HG03045 (cell line): ENCODE results near the gene ABHD4.
"Not testable (repeated sequence)": the region's sequence is repeated elsewhere in the genome, so short reads cannot be mapped to it uniquely, and the experiment has no call there.

Experiments used
- ATAC-seq: cut with Tn5 transposase; IDR thresholded peaks from one replicate; pipeline ENCODE4 v1.9.1; 2021; ENCODE audit warnings: mild to moderate bottlenecking, moderate library complexity; ENCODE audit not compliant: unreplicated experiment

The ABHD4 gene, protein sequence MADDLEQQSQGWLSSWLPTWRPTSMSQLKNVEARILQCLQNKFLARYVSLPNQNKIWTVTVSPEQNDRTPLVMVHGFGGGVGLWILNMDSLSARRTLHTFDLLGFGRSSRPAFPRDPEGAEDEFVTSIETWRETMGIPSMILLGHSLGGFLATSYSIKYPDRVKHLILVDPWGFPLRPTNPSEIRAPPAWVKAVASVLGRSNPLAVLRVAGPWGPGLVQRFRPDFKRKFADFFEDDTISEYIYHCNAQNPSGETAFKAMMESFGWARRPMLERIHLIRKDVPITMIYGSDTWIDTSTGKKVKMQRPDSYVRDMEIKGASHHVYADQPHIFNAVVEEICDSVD

DNA sequence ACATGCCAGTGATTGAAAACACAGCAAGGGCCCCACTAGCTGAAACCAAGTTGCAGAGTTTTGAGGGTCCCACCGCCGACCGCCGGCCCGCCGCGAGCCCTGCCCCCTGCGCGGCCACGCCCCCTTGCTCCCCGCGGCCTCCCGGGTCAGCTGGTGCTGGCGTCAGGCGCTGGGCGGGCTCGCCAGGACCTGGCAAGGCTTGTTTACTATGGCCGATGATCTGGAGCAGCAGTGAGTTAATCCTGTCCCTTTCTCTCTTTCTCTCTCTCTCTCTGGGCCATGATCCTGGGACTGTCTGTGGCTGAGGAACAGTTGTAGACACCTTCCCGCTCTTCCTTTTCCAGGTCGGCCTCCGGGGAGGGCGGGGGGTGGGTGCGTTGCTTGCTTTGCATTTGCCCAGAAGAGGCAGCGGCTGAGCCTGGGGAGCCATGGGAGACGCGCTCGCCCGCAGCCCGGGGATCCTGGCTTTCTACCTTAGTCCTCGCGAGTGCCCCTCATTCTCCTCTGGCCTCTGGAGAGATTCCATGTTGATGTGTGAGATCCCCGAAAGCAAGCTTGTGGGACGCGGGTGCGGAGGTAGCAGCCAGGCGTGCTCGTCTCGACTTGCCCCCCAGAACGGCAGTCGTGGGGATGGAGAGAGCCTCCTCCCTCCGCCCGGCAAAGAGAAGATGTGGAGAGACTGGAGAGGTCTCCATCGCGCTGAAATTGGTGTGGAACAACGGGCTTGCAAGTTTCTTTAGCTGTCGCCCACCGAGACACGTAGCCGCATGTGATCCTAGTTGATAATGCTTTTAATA, at the start of gene ABHD4:
TSS of gene ABHD4 (plus strand) at position 202 of the 797 bp plus-strand sequence. CDS start at position 209, 7 bp downstream.
- ATAC-seq = peak; percentile 86

DNA sequence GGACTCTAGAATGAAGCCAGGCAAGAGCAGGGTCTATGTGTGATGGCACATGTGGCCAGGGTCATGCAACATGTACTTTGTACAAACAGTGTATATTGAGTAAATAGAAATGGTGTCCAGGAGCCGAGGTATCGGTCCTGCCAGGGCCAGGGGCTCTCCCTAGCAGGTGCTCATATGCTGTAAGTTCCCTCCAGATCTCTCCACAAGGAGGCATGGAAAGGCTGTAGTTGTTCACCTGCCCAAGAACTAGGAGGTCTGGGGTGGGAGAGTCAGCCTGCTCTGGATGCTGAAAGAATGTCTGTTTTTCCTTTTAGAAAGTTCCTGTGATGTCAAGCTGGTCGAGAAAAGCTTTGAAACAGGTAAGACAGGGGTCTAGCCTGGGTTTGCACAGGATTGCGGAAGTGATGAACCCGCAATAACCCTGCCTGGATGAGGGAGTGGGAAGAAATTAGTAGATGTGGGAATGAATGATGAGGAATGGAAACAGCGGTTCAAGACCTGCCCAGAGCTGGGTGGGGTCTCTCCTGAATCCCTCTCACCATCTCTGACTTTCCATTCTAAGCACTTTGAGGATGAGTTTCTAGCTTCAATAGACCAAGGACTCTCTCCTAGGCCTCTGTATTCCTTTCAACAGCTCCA, 48.7 kb upstream of the ABHD4 start:
- ATAC-seq = no peak

DNA sequence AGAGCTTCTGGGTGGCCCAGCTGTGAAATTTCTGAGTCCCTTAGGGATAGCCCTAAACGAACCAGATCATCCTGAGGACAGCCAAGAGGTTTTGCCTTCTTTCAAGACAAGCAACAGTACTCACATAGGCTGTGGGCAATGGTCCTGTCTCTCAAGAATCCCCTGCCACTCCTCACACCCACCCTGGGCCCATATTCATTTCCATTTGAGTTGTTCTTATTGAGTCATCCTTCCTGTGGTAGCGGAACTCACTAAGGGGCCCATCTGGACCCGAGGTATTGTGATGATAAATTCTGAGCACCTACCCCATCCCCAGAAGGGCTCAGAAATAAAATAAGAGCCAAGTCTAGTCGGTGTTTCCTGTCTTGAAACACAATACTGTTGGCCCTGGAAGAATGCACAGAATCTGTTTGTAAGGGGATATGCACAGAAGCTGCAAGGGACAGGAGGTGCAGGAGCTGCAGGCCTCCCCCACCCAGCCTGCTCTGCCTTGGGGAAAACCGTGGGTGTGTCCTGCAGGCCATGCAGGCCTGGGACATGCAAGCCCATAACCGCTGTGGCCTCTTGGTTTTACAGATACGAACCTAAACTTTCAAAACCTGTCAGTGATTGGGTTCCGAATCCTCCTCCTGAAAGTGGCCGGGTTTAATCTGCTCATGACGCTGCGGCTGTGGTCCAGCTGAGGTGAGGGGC, 48.0 kb upstream of the ABHD4 start:
- ATAC-seq = peak; percentile 59

DNA sequence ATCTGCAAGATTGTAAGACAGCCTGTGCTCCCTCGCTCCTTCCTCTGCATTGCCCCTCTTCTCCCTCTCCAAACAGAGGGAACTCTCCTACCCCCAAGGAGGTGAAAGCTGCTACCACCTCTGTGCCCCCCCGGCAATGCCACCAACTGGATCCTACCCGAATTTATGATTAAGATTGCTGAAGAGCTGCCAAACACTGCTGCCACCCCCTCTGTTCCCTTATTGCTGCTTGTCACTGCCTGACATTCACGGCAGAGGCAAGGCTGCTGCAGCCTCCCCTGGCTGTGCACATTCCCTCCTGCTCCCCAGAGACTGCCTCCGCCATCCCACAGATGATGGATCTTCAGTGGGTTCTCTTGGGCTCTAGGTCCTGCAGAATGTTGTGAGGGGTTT, 46.5 kb upstream of the ABHD4 start:
- no peak for ATAC-seq

DNA sequence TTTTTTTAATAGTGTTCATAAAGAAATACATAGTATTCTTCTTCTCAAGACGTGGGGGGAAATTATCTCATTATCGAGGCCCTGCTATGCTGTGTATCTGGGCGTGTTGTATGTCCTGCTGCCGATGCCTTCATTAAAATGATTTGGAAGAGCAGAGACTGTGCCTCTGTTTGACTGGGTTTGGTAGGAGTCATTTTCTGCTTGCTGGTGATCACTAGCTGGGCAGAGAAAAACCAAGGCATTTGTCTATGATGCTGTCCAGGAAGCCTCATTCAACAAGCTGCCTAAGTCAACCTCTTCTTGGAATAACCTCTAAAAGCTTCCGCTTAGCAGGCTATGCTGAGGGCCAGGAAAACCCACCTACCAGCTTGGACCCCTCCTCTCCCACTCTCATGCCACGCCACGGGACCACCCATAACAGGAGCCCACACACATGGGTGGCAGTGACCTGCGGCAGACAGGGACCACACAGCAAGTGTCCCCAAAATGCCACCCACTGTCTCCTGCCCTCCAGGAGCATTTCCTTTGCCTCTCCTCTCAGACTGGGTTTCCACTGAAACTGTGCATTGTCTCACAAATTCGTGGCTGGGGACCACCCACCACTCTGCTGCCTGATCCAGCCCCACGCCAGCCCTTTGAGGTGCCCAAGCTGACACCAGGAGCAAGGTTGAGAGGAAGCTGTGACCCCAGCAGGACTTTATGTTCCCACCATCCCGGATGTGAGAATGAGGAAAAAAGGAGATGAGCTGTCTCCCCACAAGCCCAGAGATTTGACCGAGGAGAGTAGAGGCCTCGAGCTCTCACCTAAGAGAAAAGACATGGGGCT, 45.9 kb upstream of the ABHD4 start:
- no peak for ATAC-seq

DNA sequence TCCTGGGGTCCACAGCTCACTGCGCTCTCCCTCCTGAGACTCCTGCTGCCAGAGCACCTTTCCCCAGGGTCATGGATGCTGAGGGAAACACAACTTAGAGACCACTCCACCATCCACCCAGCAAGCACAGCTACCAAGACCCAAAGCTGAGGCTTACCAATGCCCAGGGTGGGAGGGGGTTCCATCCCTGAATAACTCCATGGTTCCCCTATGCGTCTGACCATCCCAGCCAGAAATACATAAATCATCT, 45.3 kb upstream of the ABHD4 start:
- ATAC-seq = no peak

DNA sequence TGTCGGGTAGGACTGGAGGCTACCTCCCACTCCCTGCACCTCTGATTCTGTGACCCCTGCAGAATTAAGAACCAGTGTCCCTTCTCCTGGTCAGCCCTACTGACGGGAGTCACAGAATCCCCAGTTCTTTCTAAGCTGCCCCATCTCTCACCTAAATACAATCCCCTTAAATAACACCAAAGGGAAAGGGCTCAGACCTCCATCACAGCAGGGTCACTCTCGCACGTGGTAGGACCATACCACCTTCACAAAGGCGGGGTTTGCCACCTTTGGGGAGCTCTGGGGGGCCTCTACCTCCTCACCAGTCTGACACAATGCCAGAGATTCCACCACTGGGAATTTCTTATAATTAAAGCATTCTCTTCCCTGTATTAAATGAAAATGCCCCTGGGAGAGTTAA, 44.7 kb upstream of the ABHD4 start:
- ATAC-seq = no peak

DNA sequence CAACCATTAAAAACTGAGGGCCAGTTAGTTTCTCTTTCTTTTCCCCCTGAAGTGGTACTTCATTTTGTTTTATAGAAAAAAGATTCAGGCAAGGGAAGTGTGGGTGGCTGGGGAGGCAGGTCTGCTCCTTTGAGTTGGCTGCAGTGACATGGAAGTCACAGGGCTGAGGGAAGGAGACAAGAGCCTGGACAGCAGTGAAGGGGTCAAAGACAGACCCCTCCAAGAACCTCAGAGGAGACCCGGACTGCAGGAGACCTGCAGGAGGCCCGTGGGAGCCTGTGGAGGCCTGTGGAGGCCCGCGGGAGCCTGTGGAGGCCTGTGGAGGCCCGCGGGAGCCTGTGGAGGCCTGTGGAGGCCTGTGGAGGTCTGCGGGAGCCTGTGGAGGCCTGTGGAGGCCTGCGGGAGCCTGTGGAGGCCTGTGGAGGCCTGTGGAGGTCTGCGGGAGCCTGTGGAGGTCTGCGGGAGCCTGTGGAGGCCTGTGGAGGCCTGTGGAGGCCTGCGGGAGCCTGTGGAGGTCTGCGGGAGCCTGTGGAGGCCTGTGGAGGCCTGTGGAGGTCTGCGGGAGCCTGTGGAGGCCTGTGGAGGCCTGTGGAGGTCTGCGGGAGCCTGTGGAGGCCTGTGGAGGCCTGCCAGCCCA, 44.1 kb upstream of the ABHD4 start:
- not testable (repeated sequence) for ATAC-seq

DNA sequence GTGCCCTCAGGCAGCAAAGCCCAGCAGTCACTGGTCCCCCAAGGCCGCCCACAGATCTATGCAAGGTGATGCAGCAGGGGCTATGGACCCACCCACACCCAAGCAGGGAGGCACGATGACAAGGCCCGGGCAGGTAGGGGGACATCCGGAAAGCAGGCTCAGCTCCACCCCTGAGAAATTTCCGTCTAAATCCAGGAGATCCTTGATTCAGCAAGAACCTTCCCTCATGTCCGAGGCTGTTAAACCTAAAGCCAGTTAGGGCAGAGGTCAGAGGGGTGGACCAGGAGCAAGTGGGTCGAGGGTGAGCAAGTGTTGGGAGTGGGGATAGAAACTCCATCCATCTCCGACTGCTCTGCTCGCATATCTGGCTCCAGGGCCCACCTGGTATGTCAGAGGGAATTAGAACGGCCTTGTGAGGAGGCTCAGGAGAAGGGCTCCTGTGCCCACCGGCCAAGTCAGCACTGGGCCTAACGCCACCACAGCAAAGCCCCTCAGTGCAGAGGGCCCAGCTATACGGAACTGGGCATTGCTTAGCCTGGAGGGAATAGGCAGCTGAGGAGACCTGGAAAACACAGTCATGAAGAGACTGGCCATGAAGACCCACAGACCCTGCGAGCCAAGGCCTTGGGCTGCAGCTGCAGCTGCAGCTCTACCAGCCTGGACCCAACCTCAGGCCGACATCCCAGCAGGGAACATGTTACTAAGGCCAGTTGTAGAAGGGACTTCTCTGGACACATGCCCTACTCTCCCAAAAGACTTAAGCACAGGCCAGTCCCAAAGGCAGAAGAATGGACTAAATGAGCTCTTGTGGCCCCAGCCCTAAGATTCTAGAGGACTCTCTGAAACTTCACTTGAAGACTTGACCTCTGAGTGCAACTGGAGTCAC, 43.4 kb upstream of the ABHD4 start:
- no peak for ATAC-seq

DNA sequence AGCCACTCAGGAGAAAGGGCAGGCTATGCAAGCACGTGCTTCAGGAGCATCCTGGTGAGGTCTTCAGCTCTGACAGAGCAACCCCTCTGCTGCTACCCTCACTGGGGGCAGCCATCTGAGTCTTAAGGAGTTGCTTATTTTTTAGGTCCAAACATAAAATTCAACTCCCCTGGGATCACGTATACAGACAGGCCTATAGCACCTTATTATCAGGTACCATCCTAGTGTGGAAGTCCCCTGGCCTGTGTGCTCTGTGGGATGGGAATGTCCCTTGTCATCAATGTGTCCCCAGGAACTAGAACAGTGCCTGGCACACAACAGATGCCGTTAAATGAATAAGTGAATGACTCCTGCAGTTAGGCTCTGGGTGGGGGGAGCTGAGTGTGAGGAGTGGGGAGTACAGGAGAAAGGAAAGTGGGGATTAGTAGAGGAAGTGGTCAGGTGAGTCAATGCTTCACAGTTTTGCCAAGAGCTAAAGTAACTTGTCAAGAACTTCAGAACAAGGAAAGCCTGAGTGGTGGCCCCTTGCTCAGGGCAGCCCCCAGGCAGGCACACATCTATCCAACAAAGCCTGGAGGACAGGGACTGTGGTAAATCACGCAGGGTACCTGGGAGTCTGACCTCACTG, 42.6 kb upstream of the ABHD4 start:
- peak; percentile 2 for ATAC-seq

DNA sequence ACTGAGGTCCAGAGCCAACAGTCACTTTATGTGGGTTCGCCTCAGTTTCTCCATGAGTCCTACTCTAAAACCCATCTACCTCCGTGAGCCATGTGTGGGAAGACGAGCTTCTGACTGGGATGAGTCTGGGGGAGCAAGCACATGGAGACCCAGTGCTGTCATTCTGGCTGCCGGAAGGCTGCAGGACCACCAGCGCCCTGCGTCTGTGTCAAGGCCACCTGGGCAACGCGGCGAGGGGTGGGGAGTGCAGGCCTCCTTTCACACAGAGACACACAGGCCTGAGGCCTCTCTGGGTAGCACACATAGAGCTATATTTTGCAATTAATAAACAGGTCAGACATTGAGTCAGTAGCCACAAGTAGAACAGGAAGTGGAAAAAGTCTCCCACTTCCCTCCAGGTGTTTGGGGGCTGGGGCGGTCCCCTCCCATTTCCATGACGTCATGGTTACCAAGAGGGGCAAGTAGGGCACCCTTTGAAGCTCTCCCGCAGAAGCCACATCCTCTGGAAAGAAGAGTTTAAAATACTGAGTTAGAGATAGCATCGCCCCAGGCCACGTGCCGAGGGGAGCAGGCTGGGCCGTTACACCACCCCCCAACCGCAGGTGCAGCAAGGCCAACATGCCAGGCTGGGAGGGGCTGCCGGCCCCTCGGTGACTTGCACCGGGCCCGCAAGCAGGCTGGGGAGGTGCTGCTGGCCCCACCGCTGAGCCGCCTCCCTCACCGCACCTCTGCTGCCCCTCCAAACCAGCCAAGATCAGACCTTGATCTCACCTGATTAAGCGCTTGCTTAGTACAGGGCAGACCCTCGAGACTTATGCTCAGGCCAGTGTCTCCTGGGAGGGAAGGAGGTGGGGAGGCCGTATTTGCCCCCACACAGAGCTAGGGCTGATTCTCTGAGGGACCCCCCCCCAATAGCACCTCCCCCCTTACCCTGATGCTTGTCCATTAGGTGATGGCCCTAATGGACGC, 41.8 kb upstream of the ABHD4 start:
- ATAC-seq = peak; percentile 64

DNA sequence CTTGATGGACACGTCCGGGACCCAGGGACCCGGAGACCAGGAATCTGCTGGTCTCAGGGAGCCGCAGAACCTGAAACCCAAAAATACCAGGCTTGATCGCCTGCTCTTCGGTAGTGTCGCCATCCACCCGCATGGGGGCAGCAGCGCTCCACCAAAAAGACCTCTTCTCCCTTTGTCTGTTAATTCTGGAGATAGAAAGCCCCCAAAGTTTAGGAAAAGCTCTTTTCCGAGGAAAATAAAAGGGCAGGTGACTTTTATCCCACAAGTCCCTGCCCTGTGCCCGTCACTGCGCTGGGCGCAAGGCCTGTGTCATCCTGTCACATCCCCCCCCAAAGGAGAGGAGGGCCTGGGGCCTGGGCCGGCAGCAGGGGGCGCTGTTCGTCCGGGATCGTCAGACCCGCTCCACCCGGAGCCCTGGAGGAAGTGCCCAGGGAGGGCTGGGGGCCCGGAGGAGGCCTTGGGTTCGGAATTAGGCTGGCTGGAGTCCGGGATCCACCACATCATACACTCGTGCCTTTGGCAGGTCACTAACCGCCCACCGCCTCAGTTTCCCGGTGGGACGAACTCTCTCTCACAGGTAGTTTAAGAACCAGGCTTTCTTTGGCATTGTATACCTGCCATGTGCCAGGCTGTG, 41.0 kb upstream of the ABHD4 start:
- peak; percentile 38 for ATAC-seq

DNA sequence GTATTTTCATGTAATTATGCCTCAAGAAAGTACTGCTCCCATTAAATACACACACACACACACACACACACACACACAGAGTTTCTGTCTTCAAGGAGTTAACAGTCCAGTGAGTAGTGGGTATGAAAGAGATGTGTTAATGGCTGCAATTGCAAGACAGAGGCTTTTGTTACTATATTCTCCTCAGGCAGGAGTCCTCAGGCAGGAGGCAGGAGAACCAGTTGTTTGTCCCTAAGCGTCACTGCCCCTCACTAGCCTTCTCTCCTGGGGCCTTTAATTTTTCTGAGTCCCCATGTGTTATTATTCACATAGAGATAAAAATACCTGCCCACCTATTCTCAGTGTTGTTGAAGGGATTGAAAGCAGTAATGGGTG, 40.3 kb upstream of the ABHD4 start:
- no peak for ATAC-seq

DNA sequence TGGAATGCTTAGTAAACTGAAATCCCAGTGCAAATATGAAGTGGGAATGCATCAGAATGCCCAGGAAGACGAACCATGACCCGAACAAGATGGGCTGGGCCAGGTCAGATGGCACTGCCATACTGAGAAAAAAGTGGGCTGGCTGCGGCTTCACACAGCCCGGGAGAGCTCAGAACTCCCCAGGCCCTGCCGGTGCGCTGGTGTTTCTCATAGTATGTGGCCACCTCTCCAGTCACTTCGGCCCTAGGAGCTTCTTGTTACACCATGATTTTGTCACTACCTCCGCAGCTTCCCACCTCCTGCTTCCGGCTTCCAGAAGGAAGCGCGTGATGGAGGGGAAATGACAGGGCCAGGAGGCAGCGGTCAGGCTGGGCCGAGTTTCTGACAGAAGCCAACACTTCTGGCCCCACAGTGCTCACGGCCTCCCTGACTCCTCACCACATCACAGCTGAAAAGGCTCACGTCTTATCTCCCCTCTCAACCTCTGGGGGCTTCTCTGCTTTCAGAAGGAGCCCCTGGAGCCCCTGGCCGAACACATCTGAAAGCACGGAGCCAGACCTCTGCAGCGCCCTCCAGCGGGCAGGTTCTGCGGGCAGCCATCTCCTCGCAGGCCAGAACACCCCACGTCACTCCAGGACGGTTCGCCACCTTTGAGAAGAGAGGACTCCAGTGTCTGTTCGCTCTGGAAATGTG, 39.7 kb upstream of the ABHD4 start:
- no peak for ATAC-seq

DNA sequence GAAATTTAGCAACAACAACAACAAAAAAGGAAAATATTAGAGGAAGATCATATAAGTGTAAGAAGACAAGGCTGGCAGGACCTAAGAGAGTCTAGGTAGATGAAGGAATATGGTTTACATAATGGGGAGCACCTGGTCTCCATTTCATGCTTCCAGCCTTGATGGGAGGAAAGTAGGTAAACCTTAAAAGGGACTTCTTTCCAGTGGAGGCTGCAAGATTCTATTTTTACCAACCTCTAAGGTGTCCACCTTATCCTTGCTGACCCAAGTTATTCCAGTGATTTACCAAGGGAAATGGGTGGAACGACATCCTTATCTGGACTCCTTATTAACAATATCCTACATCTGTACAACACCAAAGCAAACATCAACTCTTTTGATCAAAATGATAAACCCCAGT, 39.1 kb upstream of the ABHD4 start:
- no peak for ATAC-seq

DNA sequence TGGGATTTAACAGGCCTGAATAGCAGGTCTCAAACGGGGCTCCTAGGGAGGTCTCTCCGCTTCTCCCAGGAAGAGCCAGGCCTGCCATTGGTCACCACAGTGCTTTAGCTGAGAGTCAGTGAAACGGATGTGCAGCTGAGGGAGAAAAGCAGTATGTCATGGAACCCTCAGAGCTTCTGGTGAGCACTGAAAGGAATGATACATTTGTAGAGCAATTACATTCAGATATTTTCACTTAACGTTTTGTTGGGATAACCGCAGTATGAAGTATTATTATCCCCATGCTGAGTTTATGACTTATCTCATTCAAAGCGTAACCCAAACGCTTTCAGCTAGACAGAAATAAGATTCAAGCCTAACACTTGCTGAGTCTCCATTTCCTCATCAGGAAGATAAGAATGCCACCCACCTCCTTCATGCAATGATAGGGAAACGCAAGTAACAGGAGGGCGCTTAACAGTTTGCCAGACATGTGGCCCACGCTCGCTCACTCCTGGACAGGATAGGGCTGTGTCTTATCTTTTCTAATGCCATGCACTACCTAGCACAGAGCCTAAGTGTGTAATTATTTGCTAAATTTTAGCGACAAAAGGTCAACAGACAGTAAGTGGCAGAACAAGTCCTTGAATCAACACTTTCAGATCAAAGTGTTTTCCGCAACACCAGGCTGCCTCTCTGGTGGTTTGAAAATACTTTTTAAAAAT, 37.3 kb upstream of the ABHD4 start:
- no peak for ATAC-seq
